Endothelial cell of umbilical vein (primary cell): Measurements from ENCODE around the gene EEIG1.

ENCODE experiments used
- CTCF ChIP-seq, 2 donors: IDR thresholded peaks; 1 replicate in 1 of 2; 2 replicates in 1 of 2; pipeline ENCODE4 v1.5.1; 2011; ENCODE audit warnings: low read length in 2 of 2, mild to moderate bottlenecking in 2 of 2, moderate library complexity in 2 of 2, control low read depth in 1 of 2, inconsistent platforms in 1 of 2, low read depth in 1 of 2; ENCODE audit not compliant: insufficient read depth in 1 of 2; ENCODE audit errors: extremely low read depth in 1 of 2
- EZH2 ChIP-seq: IDR thresholded peaks from 2 replicates; pipeline ENCODE4 v1.6.1; 2012; ENCODE audit warnings: borderline replicate concordance, low read depth, mild to moderate bottlenecking, moderate library complexity, low read length, inconsistent platforms; ENCODE audit not compliant: severe bottlenecking
- FOS ChIP-seq: IDR thresholded peaks from 2 replicates; pipeline ENCODE4 v1.6.1; 2011; ENCODE audit warnings: mild to moderate bottlenecking, low read length, moderate library complexity, borderline replicate concordance; ENCODE audit not compliant: insufficient read depth
- POLR2A ChIP-seq: IDR thresholded peaks from 2 replicates; pipeline ENCODE4 v1.6.1; 2012; ENCODE audit warnings: low read depth, mild to moderate bottlenecking, control low read depth, low read length
- POLR2AphosphoS5 ChIP-seq: IDR thresholded peaks from 2 replicates; pipeline ENCODE4 v1.6.1; 2012; ENCODE audit warnings: low read depth, mild to moderate bottlenecking, control low read depth, low read length, moderate library complexity; ENCODE audit not compliant: insufficient read depth

GRCh38 chr9:127931092-127931881, 49.5 kb downstream of the EEIG1 start:
- no peak for TF ChIP-seq CTCF (IDR thresholded peaks at IDR 0.05; ENCODE audit: extremely low read depth in 1 of 2, insufficient read depth in 1 of 2, low read depth in 1 of 2, low read length in 2 of 2)
- no peak for TF ChIP-seq POLR2A
- TF ChIP-seq EZH2: no peak
- TF ChIP-seq POLR2AphosphoS5: peak; percentile 15
- TF ChIP-seq FOS: no peak
